Measurements from ENCODE around the gene MEI1. TPM values are rescaled to one million over a fixed set of nuclear protein-coding genes. Genes with fewer than 3 reads are reported as not detected.
"Not testable (repeated sequence)": the region's sequence is repeated elsewhere in the genome, so short reads cannot be mapped to it uniquely, and the experiment has no call there.

MEI1 gene
- total RNA-seq, 1 donor: 63.5 TPM

GRCh38 chr22:41672096-41672495, 27.2 kb upstream of the MEI1 start:
- not testable (repeated sequence) for H3K4me1 ChIP-seq (ENCODE audit: insufficient read depth, low read length); H3K4me3 ChIP-seq (ENCODE audit: low read length); H3K27me3 ChIP-seq (ENCODE audit: insufficient read depth, low read length); H3K9me3 ChIP-seq (ENCODE audit: low read depth, low read length)

- no peak overlapping the region for H3K4me3 ChIP-seq (ENCODE audit: low read length)
- no peaks in the 10 kb centered on the region for H3K27me3 ChIP-seq (ENCODE audit: insufficient read depth, low read length)
- H3K4me1 ChIP-seq (ENCODE audit: insufficient read depth, low read length): no peaks in the 10 kb centered on the region
- H3K9me3 ChIP-seq (ENCODE audit: low read depth, low read length): no peaks in the 10 kb centered on the region
These were observed 26.4 kb upstream of the MEI1 start for GRCh38 chr22:41672780-41673509.

- Histone ChIP-seq H3K4me1 (ENCODE audit: insufficient read depth, low read length) (no peaks in the 10 kb centered on the region), H3K27me3 (ENCODE audit: insufficient read depth, low read length) (no peaks in the 10 kb centered on the region), H3K4me3 (ENCODE audit: low read length) (no peak overlapping the region), H3K9me3 (ENCODE audit: low read depth, low read length) (no peaks in the 10 kb centered on the region)
These were observed 24.4 kb upstream of the MEI1 start for GRCh38 chr22:41674846-41675340.

GRCh38 chr22:41676134-41676533, 23.2 kb upstream of the MEI1 start:
- Histone ChIP-seq H3K27me3 (ENCODE audit: insufficient read depth, low read length) (no peaks in the 10 kb centered on the region), H3K9me3 (ENCODE audit: low read depth, low read length) (no peaks in the 10 kb centered on the region), H3K4me1 (ENCODE audit: insufficient read depth, low read length) (no peaks in the 10 kb centered on the region), H3K4me3 (ENCODE audit: low read length) (no peak overlapping the region)

- peak overlapping the region; percentile 62 for H3K4me3 ChIP-seq (ENCODE audit: low read length)
- H3K9me3 ChIP-seq (ENCODE audit: low read depth, low read length): no peaks in the 10 kb centered on the region
- H3K4me1 ChIP-seq (ENCODE audit: insufficient read depth, low read length): peaks cover 9% of the 10 kb centered on the region
- H3K27me3 ChIP-seq (ENCODE audit: insufficient read depth, low read length): no peaks in the 10 kb centered on the region
These were observed 17.7 kb upstream of the MEI1 start for GRCh38 chr22:41681616-41682015.

GRCh38 chr22:41682033-41682807, 17.1 kb upstream of the MEI1 start:
- H3K9me3 ChIP-seq (ENCODE audit: low read depth, low read length): no peaks in the 10 kb centered on the region
- H3K4me3 ChIP-seq (ENCODE audit: low read length): peak overlapping the region; percentile 62
- no peaks in the 10 kb centered on the region for H3K27me3 ChIP-seq (ENCODE audit: insufficient read depth, low read length)
- peaks cover 15% of the 10 kb centered on the region for H3K4me1 ChIP-seq (ENCODE audit: insufficient read depth, low read length)

- H3K27me3 ChIP-seq (ENCODE audit: insufficient read depth, low read length): no peaks in the 10 kb centered on the region
- no peak overlapping the region for H3K4me3 ChIP-seq (ENCODE audit: low read length)
- no peaks in the 10 kb centered on the region for H3K9me3 ChIP-seq (ENCODE audit: low read depth, low read length)
- H3K4me1 ChIP-seq (ENCODE audit: insufficient read depth, low read length): peaks cover 22% of the 10 kb centered on the region
These were observed 16.3 kb upstream of the MEI1 start for GRCh38 chr22:41683052-41683451.

- H3K27me3 ChIP-seq (ENCODE audit: insufficient read depth, low read length): no peaks in the 10 kb centered on the region
- no peaks in the 10 kb centered on the region for H3K9me3 ChIP-seq (ENCODE audit: low read depth, low read length)
- no peak overlapping the region for H3K4me3 ChIP-seq (ENCODE audit: low read length)
- H3K4me1 ChIP-seq (ENCODE audit: insufficient read depth, low read length): peaks cover 25% of the 10 kb centered on the region
These were observed 15.7 kb upstream of the MEI1 start for GRCh38 chr22:41683616-41684015.

GRCh38 chr22:41684194-41684593, 15.1 kb upstream of the MEI1 start:
- no peak overlapping the region for H3K4me3 ChIP-seq (ENCODE audit: low read length)
- H3K4me1 ChIP-seq (ENCODE audit: insufficient read depth, low read length): peaks cover 28% of the 10 kb centered on the region
- H3K9me3 ChIP-seq (ENCODE audit: low read depth, low read length): no peaks in the 10 kb centered on the region
- H3K27me3 ChIP-seq (ENCODE audit: insufficient read depth, low read length): no peaks in the 10 kb centered on the region

GRCh38 chr22:41686890-41687289, 12.4 kb upstream of the MEI1 start:
- not testable (repeated sequence) for H3K27me3 ChIP-seq (ENCODE audit: insufficient read depth, low read length); H3K4me3 ChIP-seq (ENCODE audit: low read length); H3K9me3 ChIP-seq (ENCODE audit: low read depth, low read length)
- H3K4me1 ChIP-seq (ENCODE audit: insufficient read depth, low read length): peaks cover 27% of the 10 kb centered on the region

GRCh38 chr22:41687901-41688364, 11.4 kb upstream of the MEI1 start:
- H3K4me1 ChIP-seq (ENCODE audit: insufficient read depth, low read length): peaks cover 26% of the 10 kb centered on the region
- no peaks in the 10 kb centered on the region for H3K27me3 ChIP-seq (ENCODE audit: insufficient read depth, low read length)
- H3K9me3 ChIP-seq (ENCODE audit: low read depth, low read length): no peaks in the 10 kb centered on the region
- H3K4me3 ChIP-seq (ENCODE audit: low read length): peak overlapping the region; percentile 97

- peaks cover 22% of the 10 kb centered on the region for H3K4me1 ChIP-seq (ENCODE audit: insufficient read depth, low read length)
- no peaks in the 10 kb centered on the region for H3K27me3 ChIP-seq (ENCODE audit: insufficient read depth, low read length)
- peak within 1 kb of the TSS; percentile 97 for H3K4me3 ChIP-seq (ENCODE audit: low read length)
- no peaks in the 10 kb centered on the region for H3K9me3 ChIP-seq (ENCODE audit: low read depth, low read length)
These were observed 10.7 kb upstream of the MEI1 start, which contains the start of gene SNU13 for GRCh38 chr22:41688365-41689211. Gene SNU13, minus strand, starts transcription at chr22:41688867. Its CDS starts 71 bp downstream, at chr22:41688796.

- peaks cover 22% of the 10 kb centered on the region for H3K4me1 ChIP-seq (ENCODE audit: insufficient read depth, low read length)
These were observed 8.8 kb upstream of the MEI1 start for GRCh38 chr22:41690476-41690875.

GRCh38 chr22:41695211-41695610, 4.1 kb upstream of the MEI1 start:
- Histone ChIP-seq H3K27me3 (ENCODE audit: insufficient read depth, low read length) (no peaks in the 10 kb centered on the region), H3K9me3 (ENCODE audit: low read depth, low read length) (no peaks in the 10 kb centered on the region), H3K4me1 (ENCODE audit: insufficient read depth, low read length) (peaks cover 19% of the 10 kb centered on the region), H3K4me3 (ENCODE audit: low read length) (no peak overlapping the region)

More at GRCh38 chr22:41690476-41690875, 8.8 kb upstream of the MEI1 start:
- Histone ChIP-seq H3K9me3 (ENCODE audit: low read depth, low read length) (no peaks in the 10 kb centered on the region), H3K4me3 (ENCODE audit: low read length) (no peak overlapping the region), H3K27me3 (ENCODE audit: insufficient read depth, low read length) (no peaks in the 10 kb centered on the region)

- Histone ChIP-seq H3K4me1 (ENCODE audit: insufficient read depth, low read length) (peaks cover 19% of the 10 kb centered on the region), H3K27me3 (ENCODE audit: insufficient read depth, low read length) (no peaks in the 10 kb centered on the region), H3K9me3 (ENCODE audit: low read depth, low read length) (no peaks in the 10 kb centered on the region), H3K4me3 (ENCODE audit: low read length) (no peak overlapping the region)
These were observed 2.6 kb upstream of the MEI1 start for GRCh38 chr22:41696703-41697102.
